Loucy (cell line): ENCODE data around the gene UTS2.
A peak's percentile ranks its signal among the peaks of the same experiment; 100 is the strongest.

ENCODE experiments used
- H2AFZ ChIP-seq: fragments of 200-600 bp; sonication (generic); 2 replicates; pipeline ENCODE4 v1.6.0; 2016; ENCODE audit warnings: antibody characterized with exemption, mild to moderate bottlenecking, low read length, moderate library complexity
- H3F3A ChIP-seq: fragments of 200-600 bp; 2 replicates; pipeline ENCODE4 v1.6.0; 2016; ENCODE audit warnings: antibody characterized with exemption, low read depth, mild to moderate bottlenecking
- H3K27me3 ChIP-seq: fragments of 200-600 bp; sonication (generic); 2 replicates; pipeline ENCODE4 v1.6.1; 2014; ENCODE audit warnings: low read length, mild to moderate bottlenecking; ENCODE audit not compliant: insufficient read depth, poor library complexity, severe bottlenecking
- H3K36me3 ChIP-seq: fragments of 200-600 bp; sonication (generic); 2 replicates; pipeline ENCODE4 v1.6.1; 2016; ENCODE audit warnings: low read length; ENCODE audit not compliant: insufficient read depth
- H3K4me1 ChIP-seq: fragments of 200-600 bp; sonication (generic); 2 replicates; pipeline ENCODE4 v1.5.1; 2014; ENCODE audit warnings: low read length, mild to moderate bottlenecking; ENCODE audit not compliant: insufficient read depth, poor library complexity, severe bottlenecking
- H3K4me2 ChIP-seq: fragments of 200-600 bp; sonication (generic); 2 replicates; pipeline ENCODE4 v1.6.0; 2014; ENCODE audit warnings: antibody characterized with exemption, low read length, low read depth, mild to moderate bottlenecking; ENCODE audit not compliant: poor library complexity, severe bottlenecking
- H3K4me3 ChIP-seq: fragments of 200-600 bp; sonication (generic); 2 replicates; pipeline ENCODE4 v1.5.1; 2014; ENCODE audit warnings: low read length, mild to moderate bottlenecking, mixed read lengths; ENCODE audit not compliant: poor library complexity, severe bottlenecking
- H3K79me2 ChIP-seq: fragments of 200-600 bp; sonication (generic); 2 replicates; pipeline ENCODE4 v1.6.1; 2014; ENCODE audit warnings: low read length; ENCODE audit not compliant: insufficient read depth
- H3K9ac ChIP-seq: fragments of 200-600 bp; sonication (generic); 2 replicates; pipeline ENCODE4 v1.6.0; 2014; ENCODE audit warnings: mild to moderate bottlenecking, low read depth, low read length, moderate library complexity; ENCODE audit not compliant: poor library complexity, severe bottlenecking
- H3K9me2 ChIP-seq: fragments of 200-600 bp; sonication (generic); replicated peaks from 2 replicates; pipeline ENCODE4 v1.6.1; 2016; ENCODE audit warnings: low read depth, low read length, mixed read lengths
- H3K9me3 ChIP-seq: fragments of 200-600 bp; sonication (generic); 2 replicates; pipeline ENCODE4 v1.6.1; 2014; ENCODE audit warnings: mild to moderate bottlenecking, antibody characterized with exemption, low read length, low read depth; ENCODE audit not compliant: insufficient read depth
- H4K20me1 ChIP-seq: fragments of 200-600 bp; sonication (generic); 2 replicates; pipeline ENCODE4 v1.6.0; 2014; ENCODE audit warnings: antibody characterized with exemption, low read length, mild to moderate bottlenecking; ENCODE audit not compliant: insufficient read depth, poor library complexity, severe bottlenecking
- EZH2phosphoT487 ChIP-seq: fragments of 200-600 bp; IDR thresholded peaks from 2 replicates; pipeline ENCODE4 v1.6.1; 2018; ENCODE audit warnings: antibody characterized with exemption, mild to moderate bottlenecking, moderate library complexity, borderline replicate concordance
- TF ChIP-seq, protein P1 (sequence below): fragments of 200-600 bp; sonication (generic); conservative IDR thresholded peaks from 2 replicates; pipeline ENCODE4 v1.5.1; 2014; ENCODE audit warnings: mild to moderate bottlenecking, antibody characterized with exemption, low read length

Gene UTS2

DNA sequence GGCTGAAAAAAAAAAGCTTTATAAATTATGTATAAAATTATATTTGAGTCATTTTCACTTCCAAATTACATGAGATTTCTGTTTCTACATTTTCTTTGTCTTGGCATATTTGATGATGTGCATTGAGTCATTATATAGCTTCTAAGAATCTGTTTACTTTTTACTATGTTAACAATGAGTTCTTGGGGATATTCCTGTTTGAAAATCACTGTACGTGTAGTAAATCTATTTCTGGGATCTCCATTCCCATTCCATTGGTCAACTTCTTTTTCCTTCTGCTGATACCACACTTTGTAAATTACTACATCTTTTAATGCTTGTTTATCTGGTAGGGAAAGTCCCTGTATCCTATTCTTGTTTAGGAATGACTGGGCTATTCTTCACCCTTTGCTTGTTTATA, 44.1 kb upstream of the UTS2 start:
- no peaks in the 10 kb centered on the region for H3K9me3 ChIP-seq
- H3K4me1 ChIP-seq: peaks cover 26% of the 10 kb centered on the region
- H3K4me3 ChIP-seq: no peak overlapping the region
- H3K36me3 ChIP-seq: no peaks in the 10 kb centered on the region
- H3K79me2 ChIP-seq: no peaks in the 10 kb centered on the region
- H3K9ac ChIP-seq: no peak overlapping the region
- no peaks in the 10 kb centered on the region for H3K9me2 ChIP-seq
- no peaks in the 10 kb centered on the region; the same call in 1 of the 2 replicates for H3F3A ChIP-seq
- H3K27me3 ChIP-seq: no peaks in the 10 kb centered on the region
- no peak overlapping the region for H3K4me2 ChIP-seq
- no peak for TF ChIP-seq EZH2phosphoT487
- TF ChIP-seq, protein P1, sequence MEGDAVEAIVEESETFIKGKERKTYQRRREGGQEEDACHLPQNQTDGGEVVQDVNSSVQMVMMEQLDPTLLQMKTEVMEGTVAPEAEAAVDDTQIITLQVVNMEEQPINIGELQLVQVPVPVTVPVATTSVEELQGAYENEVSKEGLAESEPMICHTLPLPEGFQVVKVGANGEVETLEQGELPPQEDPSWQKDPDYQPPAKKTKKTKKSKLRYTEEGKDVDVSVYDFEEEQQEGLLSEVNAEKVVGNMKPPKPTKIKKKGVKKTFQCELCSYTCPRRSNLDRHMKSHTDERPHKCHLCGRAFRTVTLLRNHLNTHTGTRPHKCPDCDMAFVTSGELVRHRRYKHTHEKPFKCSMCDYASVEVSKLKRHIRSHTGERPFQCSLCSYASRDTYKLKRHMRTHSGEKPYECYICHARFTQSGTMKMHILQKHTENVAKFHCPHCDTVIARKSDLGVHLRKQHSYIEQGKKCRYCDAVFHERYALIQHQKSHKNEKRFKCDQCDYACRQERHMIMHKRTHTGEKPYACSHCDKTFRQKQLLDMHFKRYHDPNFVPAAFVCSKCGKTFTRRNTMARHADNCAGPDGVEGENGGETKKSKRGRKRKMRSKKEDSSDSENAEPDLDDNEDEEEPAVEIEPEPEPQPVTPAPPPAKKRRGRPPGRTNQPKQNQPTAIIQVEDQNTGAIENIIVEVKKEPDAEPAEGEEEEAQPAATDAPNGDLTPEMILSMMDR: no peak
- H2AFZ ChIP-seq: no peak overlapping the region
- H4K20me1 ChIP-seq: no peaks in the 10 kb centered on the region

DNA sequence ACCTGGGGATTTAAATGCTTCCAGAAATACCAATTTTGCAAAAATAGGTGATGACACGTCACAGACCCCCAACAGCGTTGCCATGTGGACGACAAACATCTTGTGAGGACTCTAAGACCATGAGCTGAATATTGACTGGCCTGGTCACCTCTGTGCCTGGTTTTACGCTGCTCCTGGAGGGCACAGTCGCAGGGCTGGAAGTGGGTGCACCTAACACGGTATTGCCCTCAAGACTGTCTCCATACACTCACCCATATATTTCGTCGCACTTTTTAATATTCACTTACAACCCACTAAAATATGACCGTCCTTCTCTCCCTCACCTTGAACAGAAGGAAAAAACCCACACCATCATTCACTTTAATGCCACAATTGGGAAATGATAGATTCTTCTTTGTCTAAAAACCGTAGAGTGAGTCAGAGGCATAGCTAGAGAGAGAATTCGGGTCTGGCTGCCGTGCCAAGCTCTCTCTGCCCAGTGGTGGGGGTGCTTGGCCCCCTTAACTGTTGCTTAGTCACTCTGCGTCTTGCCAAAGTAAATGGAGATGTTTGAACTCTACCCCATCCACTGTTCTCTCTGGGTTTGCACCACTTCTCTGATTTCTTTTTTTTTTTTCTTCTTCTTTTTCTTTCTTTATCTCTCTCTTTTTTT, 40.8 kb upstream of the UTS2 start:
- H3K4me1 ChIP-seq: peaks cover 4% of the 10 kb centered on the region
- no peak overlapping the region for H3K4me2 ChIP-seq
- H3K9me2 ChIP-seq: no peaks in the 10 kb centered on the region
- no peaks in the 10 kb centered on the region; the same call in 1 of the 2 replicates for H3F3A ChIP-seq
- H3K36me3 ChIP-seq: no peaks in the 10 kb centered on the region
- H4K20me1 ChIP-seq: no peaks in the 10 kb centered on the region
- TF ChIP-seq EZH2phosphoT487: no peak
- H3K9ac ChIP-seq: no peak overlapping the region
- H2AFZ ChIP-seq: no peak overlapping the region
- H3K79me2 ChIP-seq: no peaks in the 10 kb centered on the region
- no peaks in the 10 kb centered on the region for H3K9me3 ChIP-seq
- no peaks in the 10 kb centered on the region for H3K27me3 ChIP-seq
- no peak overlapping the region for H3K4me3 ChIP-seq

DNA sequence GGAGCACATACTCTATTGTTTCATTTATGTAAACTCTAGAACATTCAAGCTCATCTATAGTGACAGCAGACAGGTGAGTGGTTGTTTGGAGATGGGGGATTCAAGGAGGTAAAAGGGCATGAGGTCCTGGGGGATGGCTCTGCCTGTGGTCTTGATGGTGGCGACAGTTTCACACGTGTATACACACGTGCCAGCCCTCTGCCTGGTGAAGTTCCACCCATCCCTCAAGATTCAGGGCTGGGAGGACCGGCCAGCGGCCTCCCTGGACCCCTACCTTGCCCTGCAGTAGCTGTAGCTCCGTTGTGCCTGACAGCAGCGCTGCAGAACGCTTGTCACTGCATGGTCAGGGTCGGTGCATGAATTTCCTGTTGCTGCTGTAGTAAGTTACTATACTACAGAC, 38.9 kb upstream of the UTS2 start:
- H4K20me1 ChIP-seq: no peaks in the 10 kb centered on the region
- no peaks in the 10 kb centered on the region for H3K36me3 ChIP-seq
- H3K9me2 ChIP-seq: no peaks in the 10 kb centered on the region
- H3K4me3 ChIP-seq: no peak overlapping the region
- H2AFZ ChIP-seq: peak overlapping the region; percentile 80; the same call in 1 of the 2 replicates
- peaks cover 4% of the 10 kb centered on the region for H3K4me1 ChIP-seq
- peak overlapping the region; percentile 25 for H3K4me2 ChIP-seq
- no peak overlapping the region for H3K9ac ChIP-seq
- no peaks in the 10 kb centered on the region for H3K79me2 ChIP-seq
- H3K27me3 ChIP-seq: no peaks in the 10 kb centered on the region
- no peak for TF ChIP-seq EZH2phosphoT487
- TF ChIP-seq, protein P1: no peak
- no peaks in the 10 kb centered on the region; the same call in 1 of the 2 replicates for H3F3A ChIP-seq
- H3K9me3 ChIP-seq: no peaks in the 10 kb centered on the region

DNA sequence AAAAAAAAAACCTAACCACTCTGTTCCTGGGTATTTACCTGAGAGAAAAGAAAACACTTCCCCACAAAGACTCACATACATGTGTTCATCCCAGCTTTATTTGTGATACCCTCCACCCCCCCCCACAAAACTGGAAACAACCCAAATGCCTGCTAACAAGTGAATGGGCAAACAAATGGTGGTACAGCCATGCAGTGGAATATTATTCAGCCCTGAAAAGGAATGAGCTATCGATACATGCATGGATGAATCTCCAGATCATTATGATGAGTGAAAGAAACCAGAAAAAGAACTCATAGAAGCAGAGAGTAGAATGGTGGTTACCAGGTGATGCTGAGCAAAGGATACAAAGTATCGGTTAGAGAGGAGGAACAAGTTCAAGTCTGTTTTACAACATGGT, 38.0 kb upstream of the UTS2 start:
- no peaks in the 10 kb centered on the region for H3K36me3 ChIP-seq
- H3F3A ChIP-seq: no peaks in the 10 kb centered on the region; the same call in 1 of the 2 replicates
- H3K9me3 ChIP-seq: no peaks in the 10 kb centered on the region
- peaks cover 4% of the 10 kb centered on the region for H3K4me1 ChIP-seq
- no peak overlapping the region for H3K9ac ChIP-seq
- no peaks in the 10 kb centered on the region for H3K79me2 ChIP-seq
- H3K4me3 ChIP-seq: no peak overlapping the region
- H3K4me2 ChIP-seq: no peak overlapping the region
- no peak overlapping the region for H2AFZ ChIP-seq
- TF ChIP-seq EZH2phosphoT487: no peak
- TF ChIP-seq, protein P1: no peak
- no peaks in the 10 kb centered on the region for H3K9me2 ChIP-seq
- no peaks in the 10 kb centered on the region for H3K27me3 ChIP-seq
- H4K20me1 ChIP-seq: no peaks in the 10 kb centered on the region
